Activated CD4-positive, alpha-beta T cell treated with anti-CD3 and anti-CD28 coated beads, Interleukin-2, amount 10 ng/mL, durations not matched to agents 7 days and 5 days (primary cell): ENCODE measurements around the gene WRAP73. TPM values are rescaled to one million over a fixed set of nuclear protein-coding genes. Genes with fewer than 3 reads are reported as not detected.

Experiments
- CTCF ChIA-PET: fragments of 350-600 bp; sonication (Branson Sonifier 250); formaldehyde crosslinking; loops from one replicate; lab custom pipeline; 2021; ENCODE audit warnings: antibody characterized with exemption; lab: Charles Lee
- POLR2A ChIA-PET: fragments of 350-600 bp; sonication (Branson Sonifier 250); formaldehyde crosslinking; loops from one replicate; lab custom pipeline; 2021; ENCODE audit warnings: antibody characterized with exemption; lab: Charles Lee
- DNase-seq: peaks from one replicate; pipeline ENCODE4 v3.0.0-alpha.2; 2020
- H3K27ac Mint-ChIP-seq: one replicate; pipeline ENCODE4 v1.8.0; 2021; ENCODE audit warnings: mild to moderate bottlenecking, moderate library complexity, mixed read lengths
- H3K27me3 Mint-ChIP-seq: one replicate; pipeline ENCODE4 v1.8.0; 2021; ENCODE audit warnings: mixed read lengths
- H3K36me3 Mint-ChIP-seq: one replicate; pipeline ENCODE4 v1.8.0; 2021; ENCODE audit warnings: low read depth, mixed read lengths
- H3K4me1 Mint-ChIP-seq: one replicate; pipeline ENCODE4 v1.8.0; 2021; ENCODE audit warnings: mixed read lengths
- H3K4me3 Mint-ChIP-seq: one replicate; pipeline ENCODE4 v1.8.0; 2021; ENCODE audit warnings: mild to moderate bottlenecking, moderate library complexity, mixed read lengths
- H3K9me3 Mint-ChIP-seq: one replicate; pipeline ENCODE4 v1.8.0; 2021; ENCODE audit warnings: mixed read lengths
- total RNA-seq, 2 experiments: library from RNA; stranded (reverse); gene quantifications; one replicate each; pipeline ENCODE4 v1.2.3, GENCODE V29; 2021

WRAP73 gene
- total RNA-seq, 2 experiments from 2014 or later = 32.6 to 34.8 TPM

GRCh38 chr1:3656450-3657095 lies 6.7 kb upstream of the WRAP73 start:
- POLR2A ChIA-PET = no interaction called here
- Mint-ChIP-seq H3K9me3 (no peaks in the 10 kb centered on the region), H3K27ac (no peak overlapping the region), H3K36me3 (no peaks in the 10 kb centered on the region), H3K4me1 (peaks cover 3% of the 10 kb centered on the region), H3K27me3 (peaks cover 46% of the 10 kb centered on the region), H3K4me3 (no peak overlapping the region)
- CTCF ChIA-PET = no interaction called here
- DNase-seq = no peak

GRCh38 chr1:3654549-3655281 lies 4.8 kb upstream of the WRAP73 start:
- Mint-ChIP-seq H3K9me3 (no peaks in the 10 kb centered on the region), H3K4me3 (no peak overlapping the region), H3K27ac (no peak overlapping the region), H3K36me3 (no peaks in the 10 kb centered on the region), H3K27me3 (peaks cover 55% of the 10 kb centered on the region), H3K4me1 (peaks cover 7% of the 10 kb centered on the region)
- ChIA-PET CTCF (no interaction called here), POLR2A (no interaction called here)
- DNase-seq = no peak

GRCh38 chr1:3653286-3653618 lies 3.3 kb upstream of the WRAP73 start:
- Mint-ChIP-seq H3K36me3 (no peaks in the 10 kb centered on the region), H3K27ac (no peak overlapping the region), H3K4me1 (peaks cover 17% of the 10 kb centered on the region), H3K4me3 (peak overlapping the region; percentile 6), H3K9me3 (no peaks in the 10 kb centered on the region), H3K27me3 (peaks cover 51% of the 10 kb centered on the region)
- ChIA-PET CTCF (no interaction called here), POLR2A (no interaction called here)
- no peak for DNase-seq

GRCh38 chr1:3652548-3653285 lies 2.8 kb upstream of the WRAP73 start:
- Mint-ChIP-seq H3K27ac (no peak overlapping the region), H3K9me3 (no peaks in the 10 kb centered on the region), H3K4me3 (peak overlapping the region; percentile 34), H3K27me3 (peaks cover 48% of the 10 kb centered on the region), H3K4me1 (peaks cover 22% of the 10 kb centered on the region), H3K36me3 (no peaks in the 10 kb centered on the region)
- POLR2A ChIA-PET = no interaction called here
- DNase-seq = no peak
- CTCF ChIA-PET = no interaction called here

- Mint-ChIP-seq H3K36me3 (no peaks in the 10 kb centered on the region), H3K4me3 (peak within 1 kb of the TSS; percentile 34), H3K27me3 (peaks cover 44% of the 10 kb centered on the region), H3K27ac (no peak within 1 kb of the TSS), H3K4me1 (peaks cover 22% of the 10 kb centered on the region), H3K9me3 (no peaks in the 10 kb centered on the region)
- ChIA-PET CTCF (no interaction called here), POLR2A (no interaction called here)
- DNase-seq = no peak
Measured at GRCh38 chr1:3651930-3652547, 2.1 kb upstream of the WRAP73 start, which contains the start of gene TP73. TP73 (plus strand) TSS chr1:3652516; CDS start chr1:3682366, 29,850 bp downstream.

DNA sequence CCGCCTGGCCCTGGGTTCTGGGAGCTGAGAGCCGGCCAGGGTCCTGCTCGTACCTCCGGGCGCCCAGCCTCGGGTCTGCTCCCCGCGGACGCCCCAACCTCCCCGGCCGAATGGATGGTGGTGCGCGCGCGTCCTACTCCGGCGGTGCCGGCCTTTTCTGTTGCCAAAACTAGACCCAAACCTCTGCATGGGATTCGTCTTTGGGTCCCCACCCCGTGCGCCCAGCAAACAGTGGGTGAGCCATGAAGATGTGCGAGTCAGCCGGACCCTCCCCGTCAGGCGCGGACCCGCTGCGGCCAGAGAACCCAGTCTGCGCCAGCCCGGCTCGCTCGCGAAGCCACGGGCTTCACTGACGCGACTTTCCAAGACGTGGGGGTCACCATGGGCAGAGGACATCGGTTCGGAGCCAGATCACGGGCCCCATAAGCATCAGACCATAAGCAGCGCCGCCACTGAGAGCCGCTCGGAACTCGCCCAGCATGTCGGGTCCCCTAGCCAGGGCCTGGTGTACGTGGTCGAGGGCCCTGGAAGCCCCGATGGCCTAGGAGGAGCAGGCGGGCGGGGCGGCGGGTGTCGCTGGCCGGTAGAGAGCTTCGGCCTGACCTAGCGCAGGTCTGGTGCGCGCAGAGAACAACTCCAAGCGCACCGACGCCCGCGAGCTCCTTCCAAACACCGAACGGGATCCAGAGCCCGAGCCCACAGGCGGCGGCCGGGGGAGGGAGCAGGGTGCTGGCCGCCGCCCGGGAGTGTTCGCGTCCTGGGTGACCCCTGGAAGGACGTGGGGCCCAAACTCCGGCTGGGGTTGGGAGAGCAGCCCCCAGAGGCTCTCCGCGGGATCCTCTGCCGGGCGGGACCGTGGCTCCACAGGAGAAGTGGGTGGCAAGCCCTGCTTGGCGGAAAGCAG lies 1.4 kb upstream of the WRAP73 start:
- H3K27me3 Mint-ChIP-seq = peaks cover 41% of the 10 kb centered on the region
- H3K36me3 Mint-ChIP-seq = no peaks in the 10 kb centered on the region
- POLR2A ChIA-PET = no interaction called here
- no peak overlapping the region for H3K27ac Mint-ChIP-seq
- H3K9me3 Mint-ChIP-seq = no peaks in the 10 kb centered on the region
- H3K4me3 Mint-ChIP-seq = no peak overlapping the region
- H3K4me1 Mint-ChIP-seq = peaks cover 22% of the 10 kb centered on the region
- no peak for DNase-seq
- CTCF ChIA-PET = no interaction called here

DNA sequence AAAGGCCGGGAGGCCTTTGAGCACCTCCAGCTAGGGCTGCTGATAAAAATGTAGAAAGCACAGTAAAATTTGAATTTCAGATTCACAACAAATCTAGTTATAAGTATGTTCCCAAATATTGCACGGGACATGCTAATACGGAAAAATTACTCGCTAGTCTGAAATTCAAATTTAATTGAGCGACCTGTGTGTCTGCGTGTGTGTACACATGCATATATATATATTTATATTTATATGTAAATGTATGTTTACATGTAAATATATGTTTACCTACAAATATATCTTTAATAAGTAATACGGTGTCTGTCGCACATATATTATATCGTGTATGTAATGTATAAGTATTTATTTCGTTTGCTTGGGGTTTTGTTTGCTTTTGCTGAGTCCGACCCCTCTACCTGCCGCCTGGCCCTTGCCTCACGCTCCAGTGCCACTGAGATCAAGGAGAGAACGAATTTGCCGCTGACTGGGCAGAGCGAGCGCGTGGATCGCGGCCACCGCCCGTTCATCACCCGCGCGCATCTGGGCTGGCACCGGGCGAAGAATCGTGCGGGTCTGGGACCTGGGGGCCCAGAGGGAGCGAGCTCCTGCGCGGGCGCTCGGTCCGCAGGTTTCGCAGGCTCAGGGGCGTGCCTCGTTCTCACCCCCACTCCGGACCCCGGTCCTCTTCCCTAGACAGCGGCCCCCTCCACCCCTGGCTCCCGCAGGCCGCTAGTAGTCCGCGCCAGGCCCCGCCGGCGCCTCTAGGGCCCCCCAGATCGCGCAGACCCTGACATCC lies 534 bp upstream of the WRAP73 start:
- H3K4me1 Mint-ChIP-seq = peaks cover 22% of the 10 kb centered on the region
- H3K36me3 Mint-ChIP-seq = peaks cover 3% of the 10 kb centered on the region
- peak overlapping the region; percentile 46 for H3K27ac Mint-ChIP-seq
- DNase-seq = no peak
- peaks cover 36% of the 10 kb centered on the region for H3K27me3 Mint-ChIP-seq
- ChIA-PET POLR2A (no interaction called here), CTCF (interaction anchor here (1.0 kb wide), 1 partner anchor 160 kb away, joined by 4 read pairs; no protein-coding TSS in a partner anchor)
- H3K4me3 Mint-ChIP-seq = peak overlapping the region; percentile 80
- no peaks in the 10 kb centered on the region for H3K9me3 Mint-ChIP-seq

GRCh38 chr1:3646596-3646995 lies 3.3 kb downstream of the WRAP73 start:
- H3K27ac Mint-ChIP-seq = no peak overlapping the region
- peaks cover 22% of the 10 kb centered on the region for H3K4me1 Mint-ChIP-seq
- peaks cover 11% of the 10 kb centered on the region for H3K36me3 Mint-ChIP-seq
- POLR2A ChIA-PET = no interaction called here
- no peak overlapping the region for H3K4me3 Mint-ChIP-seq
- H3K9me3 Mint-ChIP-seq = no peaks in the 10 kb centered on the region
- DNase-seq = no peak
- CTCF ChIA-PET = no interaction called here
- peaks cover 11% of the 10 kb centered on the region for H3K27me3 Mint-ChIP-seq

GRCh38 chr1:3645666-3646355 lies 4.1 kb downstream of the WRAP73 start:
- peaks cover 5% of the 10 kb centered on the region for H3K27me3 Mint-ChIP-seq
- peaks cover 20% of the 10 kb centered on the region for H3K4me1 Mint-ChIP-seq
- H3K36me3 Mint-ChIP-seq = peaks cover 11% of the 10 kb centered on the region
- no peak for DNase-seq
- ChIA-PET POLR2A (no interaction called here), CTCF (no interaction called here)
- no peak overlapping the region for H3K27ac Mint-ChIP-seq
- H3K4me3 Mint-ChIP-seq = no peak overlapping the region
- H3K9me3 Mint-ChIP-seq = no peaks in the 10 kb centered on the region

- POLR2A ChIA-PET = no interaction called here
- H3K4me1 Mint-ChIP-seq = peaks cover 19% of the 10 kb centered on the region
- peaks cover 11% of the 10 kb centered on the region for H3K36me3 Mint-ChIP-seq
- no peak overlapping the region for H3K27ac Mint-ChIP-seq
- no peaks in the 10 kb centered on the region for H3K9me3 Mint-ChIP-seq
- H3K27me3 Mint-ChIP-seq = peaks cover 2% of the 10 kb centered on the region
- DNase-seq = no peak
- CTCF ChIA-PET = no interaction called here
- no peak overlapping the region for H3K4me3 Mint-ChIP-seq
Measured at GRCh38 chr1:3645247-3645646, 4.7 kb downstream of the WRAP73 start.

DNA sequence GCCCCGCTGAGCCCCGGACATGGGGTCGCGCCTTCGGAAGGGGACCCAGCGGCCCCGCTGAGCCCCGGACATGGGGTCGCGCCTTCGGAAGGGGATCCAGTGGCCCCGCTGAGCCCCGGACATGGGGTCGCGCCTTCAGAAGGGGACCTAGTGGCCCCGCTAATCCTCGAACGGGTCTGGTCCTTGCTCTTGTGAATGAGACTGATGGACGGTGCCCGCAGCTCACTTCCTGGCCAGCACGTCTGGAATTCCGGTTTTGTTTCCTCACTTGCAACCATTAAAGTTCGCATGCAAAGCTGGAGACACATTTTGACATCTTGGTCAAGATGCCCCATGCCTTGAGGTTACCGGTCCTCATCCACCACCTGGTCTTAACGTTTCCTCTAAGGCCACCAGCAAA lies 5.6 kb downstream of the WRAP73 start:
- Mint-ChIP-seq H3K4me3 (no peak overlapping the region), H3K4me1 (peaks cover 16% of the 10 kb centered on the region), H3K9me3 (no peaks in the 10 kb centered on the region), H3K36me3 (peaks cover 11% of the 10 kb centered on the region), H3K27me3 (no peaks in the 10 kb centered on the region), H3K27ac (no peak overlapping the region)
- DNase-seq = no peak
- CTCF ChIA-PET = no interaction called here
- POLR2A ChIA-PET = no interaction called here
